Lower lobe of right lung (tissue), 2 donors: ENCODE measurements around the gene SLC38A8. TPM values are rescaled to one million over a fixed set of nuclear protein-coding genes. Genes with fewer than 3 reads are reported as not detected.

Experiments
- ATAC-seq, 2 donors: fragments of 200-7000 bp; cut with Tn5 transposase; one replicate each; pipeline ENCODE4 v1.9.1; 2020 to 2022; ENCODE audit warnings: mild to moderate bottlenecking in 2 of 2, moderate library complexity in 2 of 2
- DNase-seq: peaks from one replicate; pipeline ENCODE4 v3.0.0-alpha.2; 2020
- H3K27ac ChIP-seq: fragments of 200-600 bp; one replicate; pipeline ENCODE4 v1.8.0; 2022
- H3K27me3 ChIP-seq: fragments of 200-600 bp; one replicate; pipeline ENCODE4 v1.8.0; 2022; ENCODE audit warnings: low read depth
- H3K36me3 ChIP-seq: fragments of 200-600 bp; one replicate; pipeline ENCODE4 v1.8.0; 2022; ENCODE audit warnings: mild to moderate bottlenecking
- H3K4me1 ChIP-seq: fragments of 200-600 bp; one replicate; pipeline ENCODE4 v1.8.0; 2022
- H3K4me3 ChIP-seq: fragments of 200-600 bp; one replicate; pipeline ENCODE4 v1.8.0; 2022; ENCODE audit warnings: mild to moderate bottlenecking
- H3K9me3 ChIP-seq: fragments of 200-600 bp; one replicate; pipeline ENCODE4 v1.8.0; 2022
- CTCF ChIP-seq: fragments of 200-600 bp; IDR thresholded peaks from one replicate; pipeline ENCODE4 v1.8.0; 2022; ENCODE audit warnings: antibody characterized with exemption, mild to moderate bottlenecking
- intact Hi-C: fragments of 100-400 bp; cut with DNase I; formaldehyde crosslinking; loops from one replicate; pipeline ENCODE4 v1.11.0; 2022
- total RNA-seq: library from RNA; stranded (reverse); fragmentation: NEBNext Ultra II Directional; extraction: Animal tissue kit (Norgen Biotek cat#: 25700); gene quantifications from one replicate; pipeline ENCODE4 v1.2.1, GENCODE V29; 2021
- donor health status: DM: no; HTN: yes; CAD: no; lungs with severe emphysema.

The SLC38A8 gene
- total RNA-seq, 1 donor from 2014 or later: not detected

DNA sequence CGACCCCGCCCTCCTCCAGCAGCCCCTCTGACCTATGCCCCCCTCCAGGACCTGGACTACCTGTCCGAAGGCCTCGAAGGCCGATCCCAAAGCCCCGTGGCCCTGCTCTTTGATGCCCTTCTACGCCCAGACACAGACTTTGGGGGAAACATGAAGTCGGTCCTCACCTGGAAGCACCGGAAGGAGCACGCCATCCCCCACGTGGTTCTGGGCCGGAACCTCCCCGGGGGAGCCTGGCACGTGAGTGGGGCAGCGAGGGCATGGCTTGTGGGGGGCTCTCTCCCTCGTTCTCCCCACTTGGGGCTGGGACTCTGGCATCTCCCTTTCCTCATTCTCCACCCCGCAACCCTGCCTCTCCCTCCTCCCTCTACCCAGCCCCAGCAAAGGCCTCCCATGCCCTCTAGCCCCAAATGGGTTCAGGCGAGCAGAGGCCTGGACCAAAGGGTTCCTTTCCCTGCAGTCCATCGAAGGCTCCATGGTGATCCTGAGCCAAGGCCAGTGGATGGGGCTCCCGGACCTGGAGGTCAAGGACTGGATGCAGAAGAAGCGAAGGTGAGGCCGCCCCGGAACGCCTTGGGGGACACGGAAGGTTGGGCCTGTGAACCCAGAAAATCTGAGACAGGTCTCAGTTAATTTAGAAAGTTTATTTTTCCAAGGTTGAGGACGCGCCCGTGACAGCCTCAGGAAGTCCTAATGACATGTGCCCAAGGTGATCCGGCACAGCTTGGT lies 81.9 kb downstream of the SLC38A8 start:
- Histone ChIP-seq H3K4me3 (no peak overlapping the region), H3K27ac (no peak overlapping the region), H3K36me3 (peaks cover 54% of the 10 kb centered on the region), H3K4me1 (no peaks in the 10 kb centered on the region), H3K27me3 (no peaks in the 10 kb centered on the region), H3K9me3 (no peaks in the 10 kb centered on the region)
- TF ChIP-seq CTCF: no peak
- ATAC-seq (no peak), DNase-seq (no peak)
- intact Hi-C loops: no loop called here

Other genes starting within 250 kb of the SLC38A8 start
- 105 TPM for gene HSBP1, start 234.8 kb downstream of the SLC38A8 start, total RNA-seq
- 9.1 TPM for gene MLYCD, start 143.7 kb downstream of the SLC38A8 start, total RNA-seq
- gene OSGIN1, start 89.6 kb downstream of the SLC38A8 start, total RNA-seq: 9.8 TPM
- 0.44 TPM for gene NECAB2, start 74.6 kb downstream of the SLC38A8 start, total RNA-seq
- 94.7 TPM for gene MBTPS1, start 74.1 kb upstream of the SLC38A8 start, total RNA-seq
- gene HSDL1, start 102.4 kb upstream of the SLC38A8 start, total RNA-seq: 22.5 TPM
- gene DNAAF1, start 102.5 kb upstream of the SLC38A8 start, total RNA-seq: 18.8 TPM
- 60.6 TPM for gene TAF1C, start 144.3 kb upstream of the SLC38A8 start, total RNA-seq
- gene ADAD2, start 148.4 kb upstream of the SLC38A8 start, total RNA-seq: not detected
- gene KCNG4, start 197.2 kb upstream of the SLC38A8 start, total RNA-seq: not detected